RWPE1 (cell line): Measurements from ENCODE around the gene SHISAL2A.

ENCODE experiments used
- CTCF ChIA-PET: fragments of 350-600 bp; sonication (Branson Sonifier 250); formaldehyde crosslinking; extraction: SDS; loops from one replicate; lab custom pipeline; 2021; lab: Yijun Ruan, JAX
- POLR2A ChIA-PET: fragments of 400-600 bp; formaldehyde crosslinking; extraction: SDS; loops from one replicate; lab custom pipeline; 2020; ENCODE audit warnings: antibody characterized with exemption; ENCODE audit not compliant: low non-redundant PET; lab: Yijun Ruan, JAX
- DNase-seq: peaks from one replicate; pipeline ENCODE4 v3.0.0; 2012; ENCODE audit warnings: low spot score
- H3K27ac ChIP-seq: fragments of 450-650 bp; 2 replicates; pipeline ENCODE4 v1.5.1; 2017
- CTCF ChIP-seq: fragments of 450-650 bp; conservative IDR thresholded peaks from 2 replicates; pipeline ENCODE4 v1.5.1; 2017; ENCODE audit warnings: low read depth, mild to moderate bottlenecking

SHISAL2A gene

GRCh38 chr1:52706136-52706670 lies 73.2 kb downstream of the SHISAL2A start:
- no peak for TF ChIP-seq CTCF
- DNase-seq, result no peak
- POLR2A ChIA-PET, result no interaction called here
- CTCF ChIA-PET, result interaction anchor here (0.6 to 0.7 kb wide), 2 partner anchors 358 to 479 kb away, joined by 3 to 4 read pairs; no protein-coding TSS in a partner anchor
- no peak overlapping the region for H3K27ac ChIP-seq
